Heart right ventricle (tissue), 16 donors: ENCODE measurements around the gene ANKS1B. TPM values are rescaled to one million over a fixed set of nuclear protein-coding genes. Genes with fewer than 3 reads are reported as not detected.

ENCODE experiments used
- ATAC-seq, 8 donors: fragments of 200-7000 bp; cut with Tn5 transposase; one replicate each; pipeline ENCODE4 v1.9.1; 2020; ENCODE audit warnings: mild to moderate bottlenecking in 8 of 8, moderate library complexity in 8 of 8, moderate number of reproducible peaks in 1 of 8
- DNase-seq, 2 donors: peaks; one replicate each; pipeline ENCODE4 v3.0.0-alpha.2; 2020
- H3K27ac ChIP-seq, 10 donors: fragments of 200-600 bp; sonication (generic) in 2 of 10; one replicate each; pipeline versions ENCODE4 v1.5.0 to v1.8.0; 2020 to 2022; ENCODE audit warnings: mild to moderate bottlenecking in 3 of 10
- H3K27me3 ChIP-seq, 7 donors: fragments of 200-600 bp; one replicate each; pipeline ENCODE4 v1.8.0; 2021 to 2022; ENCODE audit warnings: mild to moderate bottlenecking in 2 of 7
- H3K36me3 ChIP-seq, 9 donors: fragments of 200-600 bp; sonication (generic) in 1 of 9; one replicate each; pipeline versions ENCODE4 v1.5.0 to v1.8.0; 2020 to 2022; ENCODE audit warnings: mild to moderate bottlenecking in 2 of 9
- H3K4me1 ChIP-seq, 9 donors: fragments of 200-600 bp; sonication (generic) in 1 of 9; one replicate each; pipeline versions ENCODE4 v1.5.0 to v1.8.0; 2020 to 2022; ENCODE audit warnings: mild to moderate bottlenecking in 4 of 9
- H3K4me3 ChIP-seq, 10 donors: fragments of 200-600 bp; sonication (generic) in 2 of 10; one replicate each; pipeline versions ENCODE4 v1.5.0 to v1.8.0; 2020 to 2022; ENCODE audit warnings: mild to moderate bottlenecking in 7 of 10, moderate library complexity in 2 of 10
- H3K9me3 ChIP-seq, 11 donors: fragments of 200-600 bp in 10 of 11; sonication (generic) in 2 of 11; one replicate each; pipeline versions ENCODE4 v1.5.0 to v1.8.0; 2013 to 2022; ENCODE audit warnings: mild to moderate bottlenecking in 2 of 11, control low read depth in 1 of 11, moderate library complexity in 1 of 11
- CTCF ChIP-seq, 9 donors: fragments of 200-600 bp; sonication (generic) in 2 of 9; IDR thresholded peaks; one replicate each; pipeline versions ENCODE4 v1.5.0 to v1.8.0; 2021 to 2022; ENCODE audit warnings: antibody characterized with exemption in 9 of 9, mild to moderate bottlenecking in 5 of 9, moderate library complexity in 1 of 9
- WGBS, 2 donors: extraction: QIAGEN DNeasy Blood & Tissue Kit; methylation state at CpG; one replicate each; pipeline ENCODE4 v1.1.7; 2013; ENCODE audit warnings: inconsistent platforms in 1 of 2; 5-methylcytosine and 5-hydroxymethylcytosine counted together
- intact Hi-C, 10 donors: fragments of 100-400 bp; cut with DNase I; formaldehyde crosslinking; loops; one replicate each; pipeline versions ENCODE4 v1.11.1 to v1.14.2; 2022
- polyA plus RNA-seq, 2 donors: library from polyadenylated mRNA; stranded (reverse); fragments of 200-250 nt; gene quantifications; one replicate each; pipeline ENCODE4 v1.2.3, GENCODE V29; 2013
- total RNA-seq, 10 donors: library from RNA; stranded (reverse); fragmentation: NEBNext Ultra II Directional in 3 of 10; extraction: Animal tissue kit (Norgen Biotek cat#: 25700) in 3 of 10; gene quantifications; one replicate each; pipeline versions ENCODE4 v1.2.1 to v1.2.4, GENCODE V29; 2021 to 2023
- donor health status: Arrhythmogenic right ventricular cardiomyopathy.
- donor health status: ischemic (EF 13 %, LVEDD 7.1; RV severe dilation, severe dysfunction).
- donor health status: healthy with polysubstance abuse.
- donor health status: DM: no; HTN: yes; CAD: no.
- donor health status: DM: no; HTN: no; CAD: no.
- donor health status: ischemic (EF 25% LVEDD 6.9; RV normal size, moderate dysfunction).
- donor health status: ischemic (EF 25% LVEDD 5.7; RV mildly dilated, moderate dysfunction).
- donor health status: healthy.
- donor health status: DM: yes; HTN: yes; CAD: no.
- donor health status: Ischemic cardiomyopathy.
- donor health status: ischemic (EF 35%, LVEDD 5.7; RV mildly dilated, moderate dysfunction).
- donor health status: nonischemic (EF 11% LVEDD 7.7; RV severe dilation, severe dysfunction).
- donor health status: DM: yes; HTN: yes; CAD: no.
- donor health status: PGD.
- donor health status: ischemic (EF 29% LVEDD 5.4; RV normal size, mild dysfunction).
- donor health status: nonischemic (EF 23%, LVEDD 6.1; RV moderate dilation, normal function).

ANKS1B gene
- total and polyA plus RNA-seq, 12 donors, result 0.58 to 4.8 (median 1.8) TPM

DNA sequence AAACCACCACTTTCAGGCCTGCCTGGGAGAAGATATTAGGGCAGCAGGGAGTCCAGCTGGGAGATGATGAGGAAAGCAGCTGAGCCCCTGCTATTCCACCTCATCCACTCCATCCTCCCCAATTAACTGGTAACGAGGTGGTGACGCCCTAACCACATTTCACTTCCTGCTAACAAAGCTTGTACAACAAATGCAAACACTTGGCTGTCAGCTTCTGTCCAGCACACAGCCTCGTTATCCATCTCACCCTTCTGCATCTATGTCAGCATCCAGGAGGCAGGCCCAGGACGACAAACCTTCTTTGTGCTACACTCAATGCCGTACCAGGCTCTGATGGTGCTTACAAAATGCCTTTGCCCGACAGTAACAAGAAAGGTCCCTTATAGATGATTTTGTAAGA lies 1114.2 kb downstream of the ANKS1B start:
- Histone ChIP-seq H3K27ac (no peak overlapping the region), H3K4me3 (no peak overlapping the region), H3K4me1 (no peaks in the 10 kb centered on the region), H3K27me3 (peaks cover 0 to 15% (median 0%) of the 10 kb centered on the region in 7 donors), H3K36me3 (no peaks in the 10 kb centered on the region), H3K9me3 (no peaks in the 10 kb centered on the region)
- TF ChIP-seq CTCF (IDR thresholded peaks at IDR 0.05), result no peak
- intact Hi-C loops, result no loop called here
- WGBS, 2 donors, result 41% methylated on average over 6 of the region's 6 CpGs
- ATAC-seq (no peak), DNase-seq (no peak)

DNA sequence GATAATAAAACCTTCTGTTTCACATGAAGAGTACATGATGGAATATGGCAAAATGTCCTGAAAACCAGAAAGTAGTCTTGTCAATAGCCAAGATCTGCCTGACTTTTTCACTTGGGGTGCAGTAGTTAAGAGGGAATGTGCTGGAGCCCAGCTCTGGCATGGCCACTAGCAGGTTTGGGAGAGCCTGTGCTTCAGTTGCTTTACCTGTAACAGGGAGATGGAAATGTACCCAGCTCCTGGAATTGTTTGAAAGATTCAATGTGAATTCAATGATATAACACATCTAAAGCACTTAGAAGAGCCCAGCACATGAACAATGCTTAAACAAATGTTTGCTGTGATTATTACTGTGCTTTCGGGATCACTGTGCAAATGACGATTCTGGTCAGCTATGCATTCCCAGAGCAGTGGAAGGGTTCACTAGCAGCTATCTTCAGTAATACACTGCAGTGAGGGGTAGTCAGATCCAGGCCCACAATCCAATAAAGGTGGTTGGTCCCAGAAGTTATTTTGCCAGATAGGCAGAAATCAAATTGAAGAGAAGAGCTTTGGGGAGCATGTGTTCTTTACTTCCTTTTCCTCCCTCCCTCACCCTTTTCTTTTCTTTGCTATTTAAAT lies 1114.7 kb downstream of the ANKS1B start:
- ATAC-seq (no peak), DNase-seq (no peak)
- Histone ChIP-seq H3K27ac (no peak overlapping the region), H3K4me3 (no peak overlapping the region), H3K4me1 (no peaks in the 10 kb centered on the region), H3K9me3 (peaks cover 0 to 3% (median 0%) of the 10 kb centered on the region in 11 donors), H3K27me3 (peaks cover 0 to 15% (median 0%) of the 10 kb centered on the region in 7 donors), H3K36me3 (no peaks in the 10 kb centered on the region)
- 81 to 85% methylated on average over 2 of the region's 2 CpGs for WGBS, 2 donors
- intact Hi-C loops, result no loop called here
- TF ChIP-seq CTCF (IDR thresholded peaks at IDR 0.05), result no peak

DNA sequence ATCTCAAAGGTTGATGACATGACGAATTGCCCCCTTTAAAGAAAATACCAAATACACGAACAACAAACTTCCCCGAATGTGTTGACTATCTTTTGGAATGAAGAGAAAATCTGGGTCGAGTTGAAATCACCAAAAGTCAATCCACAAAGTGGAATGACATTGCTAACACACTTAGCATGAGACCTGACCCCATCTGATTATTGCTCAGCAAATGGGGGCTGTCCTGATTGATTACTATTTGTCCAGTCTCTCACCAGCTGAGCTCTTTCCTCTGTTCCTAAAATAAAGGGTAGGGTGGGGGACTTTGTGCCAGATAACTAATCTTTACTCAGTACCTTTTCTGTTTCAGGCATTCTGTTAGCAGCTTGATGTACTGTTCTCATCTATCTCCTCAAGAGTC lies 1116.2 kb downstream of the ANKS1B start:
- DNase-seq (no peak), ATAC-seq (no peak)
- H3K27me3 ChIP-seq, result peaks cover 0 to 15% (median 0%) of the 10 kb centered on the region in 7 donors
- TF ChIP-seq CTCF (IDR thresholded peaks at IDR 0.05), result no peak
- no peak overlapping the region for H3K27ac ChIP-seq
- 37 to 52% methylated on average over 4 of the region's 4 CpGs for WGBS, 2 donors
- H3K36me3 ChIP-seq, result no peaks in the 10 kb centered on the region
- H3K4me1 ChIP-seq, result no peaks in the 10 kb centered on the region
- intact Hi-C loops, result no loop called here
- H3K9me3 ChIP-seq, result peaks cover 0 to 3% (median 0%) of the 10 kb centered on the region in 11 donors
- H3K4me3 ChIP-seq, result no peak overlapping the region

GRCh38 chr12:98868076-98868475 lies 1116.7 kb downstream of the ANKS1B start:
- Histone ChIP-seq H3K27me3 (peaks cover 0 to 15% (median 0%) of the 10 kb centered on the region in 7 donors), H3K4me1 (no peaks in the 10 kb centered on the region), H3K27ac (no peak overlapping the region), H3K4me3 (no peak overlapping the region), H3K36me3 (no peaks in the 10 kb centered on the region), H3K9me3 (peaks cover 0 to 3% (median 0%) of the 10 kb centered on the region in 11 donors)
- ATAC-seq (no peak), DNase-seq (no peak)
- TF ChIP-seq CTCF (IDR thresholded peaks at IDR 0.05), result no peak
- intact Hi-C loops, result no loop called here
- 62 to 65% methylated on average over 6 of the region's 6 CpGs for WGBS, 2 donors
